HG02610 (cell line): Measurements from ENCODE around the gene OR10G7.

Experiments
- ATAC-seq: cut with Tn5 transposase; IDR thresholded peaks from one replicate; pipeline ENCODE4 v1.9.1; 2021; ENCODE audit warnings: mild to moderate bottlenecking, moderate library complexity; ENCODE audit not compliant: unreplicated experiment

The OR10G7 gene

GRCh38 chr11:124041254-124041653 lies at the start of gene OR10G7:
Gene OR10G7, minus strand, starts transcription at chr11:124041325. Its CDS starts 2,324 bp downstream, at chr11:124039001.
- no peak for ATAC-seq

DNA sequence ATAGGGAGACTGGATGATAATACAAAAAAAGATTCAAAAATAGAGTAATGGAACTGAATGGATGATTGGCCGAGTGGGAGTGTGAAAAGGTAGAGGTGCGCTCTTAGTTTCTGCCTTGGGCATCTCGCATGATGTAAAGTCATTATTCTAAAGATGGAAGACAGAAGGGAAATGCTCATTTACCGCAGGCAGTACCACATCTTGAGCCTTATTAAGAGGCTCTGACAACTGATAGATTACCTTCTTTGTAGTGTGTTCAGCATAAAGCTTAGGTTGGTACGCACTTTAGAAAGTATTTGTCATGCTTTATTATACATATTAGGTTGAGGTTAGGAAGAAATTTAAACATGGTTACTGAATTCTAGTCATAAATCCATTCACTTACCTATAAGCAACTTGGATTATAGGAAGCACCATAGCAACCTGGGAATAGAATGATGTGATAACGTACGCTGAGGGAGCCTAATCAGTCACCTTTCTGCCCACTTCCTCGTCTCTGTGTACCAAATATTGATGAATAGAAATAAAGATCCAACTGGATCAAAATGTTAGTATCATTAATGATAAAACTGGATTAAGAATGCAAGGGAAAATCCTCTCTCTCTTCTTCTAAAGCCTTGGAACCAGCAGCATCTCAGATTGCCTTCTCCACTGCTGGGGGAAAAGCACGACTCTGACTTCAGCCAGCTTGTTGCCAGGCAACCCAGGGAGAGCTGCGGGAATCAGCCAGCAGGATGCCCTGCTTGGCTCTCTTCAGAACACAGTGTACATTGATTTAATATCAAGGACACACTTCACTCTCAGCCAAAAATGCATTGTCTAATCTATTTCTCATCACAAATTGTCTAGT lies 45.1 kb upstream of the OR10G7 start:
- no peak for ATAC-seq

- ATAC-seq, result no peak
Observed at GRCh38 chr11:124085583-124085982, 44.5 kb upstream of the OR10G7 start.

- no peak for ATAC-seq
Observed at GRCh38 chr11:124082371-124082770, 41.2 kb upstream of the OR10G7 start.

DNA sequence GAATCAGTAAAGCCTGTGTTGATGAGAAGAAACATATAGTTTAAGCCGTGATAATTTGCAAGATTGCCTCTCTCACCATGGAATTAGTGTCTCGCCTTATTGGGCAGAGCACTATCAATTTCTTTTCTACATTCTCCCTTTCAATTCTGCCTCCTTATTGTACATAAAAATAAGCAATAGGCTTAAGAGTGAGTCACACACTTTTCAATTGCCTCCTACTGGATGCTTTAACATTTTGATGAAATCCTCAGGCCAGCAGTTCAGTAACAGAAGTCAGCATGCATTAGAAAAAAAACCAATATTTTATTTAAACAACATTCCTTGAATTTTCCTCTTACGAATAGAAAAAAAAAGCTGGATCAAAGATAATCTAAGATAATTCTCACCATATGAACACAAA lies 40.4 kb upstream of the OR10G7 start:
- no peak for ATAC-seq

GRCh38 chr11:124080327-124081001 lies 39.3 kb upstream of the OR10G7 start:
- ATAC-seq, result no peak

DNA sequence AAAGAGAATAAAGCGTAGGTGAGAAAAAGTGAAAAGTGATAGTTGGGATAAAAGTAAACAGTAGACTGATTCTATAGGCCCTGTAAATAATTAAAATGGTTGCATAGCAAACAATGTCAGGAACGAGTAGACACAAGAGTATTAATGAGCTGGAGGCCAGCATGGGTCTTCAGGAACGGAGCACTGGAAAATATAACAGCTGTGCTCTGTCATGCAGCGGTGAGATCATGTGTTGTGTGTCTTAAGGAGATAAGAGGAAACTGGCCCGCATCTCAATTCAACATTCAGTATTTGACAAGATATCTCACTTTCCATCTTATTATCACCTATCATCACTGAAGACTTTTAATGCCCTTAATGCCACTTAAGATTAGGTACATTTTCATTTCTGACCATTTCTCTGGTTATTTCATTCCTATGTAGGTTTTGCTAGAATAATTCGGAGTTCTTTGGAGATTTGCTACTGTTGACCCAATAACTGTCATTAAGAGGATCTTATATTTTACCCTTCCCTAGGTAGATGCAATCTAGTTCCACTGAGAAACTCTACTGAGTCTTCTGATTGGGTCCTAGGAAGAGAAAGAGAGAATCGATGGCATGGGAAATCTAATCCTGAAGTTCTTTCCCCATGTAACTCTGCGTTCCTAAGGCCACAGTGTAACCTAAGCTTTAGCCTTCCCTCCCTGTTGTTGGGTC lies 38.7 kb upstream of the OR10G7 start:
- ATAC-seq, result no peak

DNA sequence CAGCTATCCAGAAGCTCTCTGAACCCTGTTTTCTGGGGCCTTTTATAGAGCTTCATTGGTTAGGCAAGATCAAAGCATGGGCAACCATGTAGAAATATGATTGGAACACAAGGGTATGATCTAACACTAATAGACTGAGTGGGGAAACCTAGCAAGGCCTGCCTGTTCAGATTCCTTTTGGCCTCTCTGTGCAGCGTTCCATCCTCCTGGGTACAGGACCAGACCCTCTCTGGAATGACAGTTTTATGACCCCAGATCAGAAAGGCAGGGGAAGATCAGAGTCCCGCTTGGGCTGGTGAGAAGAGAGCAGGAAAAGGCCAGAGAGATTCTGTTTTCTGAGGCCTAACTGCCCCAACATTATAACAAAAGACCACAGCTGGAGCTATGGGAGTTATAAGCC lies 37.5 kb upstream of the OR10G7 start:
- no peak for ATAC-seq

- no peak for ATAC-seq
Observed at GRCh38 chr11:124077266-124077665, 36.1 kb upstream of the OR10G7 start.

DNA sequence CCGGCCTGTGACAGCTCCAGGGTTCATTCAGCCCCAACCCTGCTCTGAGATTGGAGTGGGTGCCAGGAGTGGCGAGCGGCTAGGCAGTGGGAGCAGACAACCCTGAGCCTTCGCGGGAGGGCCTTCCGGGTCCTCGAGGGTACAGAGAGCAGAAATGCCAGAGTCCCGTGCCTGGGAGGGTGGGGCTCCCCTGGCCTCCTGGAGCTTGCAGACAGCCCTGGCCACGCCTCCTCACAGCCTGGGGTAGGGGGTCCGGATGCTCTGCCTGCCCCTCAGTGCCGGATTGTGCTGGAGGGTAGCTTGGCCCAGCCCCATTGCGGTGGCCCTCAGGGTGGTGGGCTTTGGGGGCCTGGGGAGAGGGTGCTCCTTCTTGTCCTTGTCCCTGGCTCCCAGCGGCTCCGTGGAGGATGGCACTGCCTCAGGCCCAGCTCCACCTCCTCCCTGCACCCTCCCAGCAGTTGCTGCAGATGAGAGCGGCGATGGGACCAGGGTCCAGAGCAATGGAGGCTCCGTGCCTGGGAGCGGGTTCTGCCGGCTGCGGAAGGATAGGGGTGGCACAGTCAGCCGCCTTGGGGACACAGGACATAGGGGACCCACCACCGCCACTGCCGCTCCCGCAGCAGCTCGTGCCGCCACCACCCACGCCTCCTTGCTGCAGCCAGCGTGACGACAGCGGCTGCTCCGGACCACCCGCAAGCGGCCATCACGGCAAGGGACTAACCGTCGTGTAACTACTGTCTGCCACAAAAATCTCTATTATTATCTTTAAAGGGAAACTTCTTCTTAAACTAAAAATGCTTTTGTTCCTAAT lies 34.9 kb upstream of the OR10G7 start:
- ATAC-seq, result peak; percentile 61

GRCh38 chr11:124075492-124075840 lies 34.3 kb upstream of the OR10G7 start:
- ATAC-seq, result no peak

GRCh38 chr11:124074554-124074953 lies 33.4 kb upstream of the OR10G7 start:
- ATAC-seq, result no peak

DNA sequence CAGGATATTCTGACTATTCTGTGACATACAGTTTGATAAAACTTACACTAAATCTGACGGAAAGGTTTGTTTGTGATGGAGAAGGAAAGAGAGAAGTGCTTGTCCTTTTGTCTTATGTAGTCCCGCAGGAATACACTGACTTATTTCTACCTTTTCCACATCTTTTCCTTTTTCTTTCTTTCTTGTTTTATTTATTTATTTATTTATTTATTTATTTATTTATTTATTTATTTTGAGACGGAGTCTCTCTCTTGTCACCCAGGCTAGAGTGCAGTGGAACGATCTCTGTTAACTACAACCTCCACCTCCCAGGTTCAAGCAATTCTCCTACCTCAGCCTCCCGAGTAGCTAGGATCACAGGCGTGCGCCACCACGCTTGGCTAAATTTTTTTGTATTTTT lies 31.0 kb upstream of the OR10G7 start:
- no peak for ATAC-seq

DNA sequence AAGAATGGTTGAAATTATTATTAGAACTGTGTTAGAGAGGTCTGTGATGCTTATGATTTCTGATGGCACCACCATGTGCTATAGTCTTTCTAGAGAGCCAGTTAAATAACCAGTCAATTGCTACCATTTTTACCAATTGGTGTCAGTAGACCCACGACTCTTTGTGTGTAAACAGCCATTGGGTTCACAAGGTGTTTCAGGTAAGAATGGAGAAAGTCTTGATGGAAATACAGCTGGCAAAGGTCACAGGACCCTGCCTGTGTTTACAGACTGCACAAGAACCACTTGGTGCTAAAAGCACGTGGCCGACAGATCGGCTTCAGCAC lies 30.5 kb upstream of the OR10G7 start:
- ATAC-seq, result no peak

DNA sequence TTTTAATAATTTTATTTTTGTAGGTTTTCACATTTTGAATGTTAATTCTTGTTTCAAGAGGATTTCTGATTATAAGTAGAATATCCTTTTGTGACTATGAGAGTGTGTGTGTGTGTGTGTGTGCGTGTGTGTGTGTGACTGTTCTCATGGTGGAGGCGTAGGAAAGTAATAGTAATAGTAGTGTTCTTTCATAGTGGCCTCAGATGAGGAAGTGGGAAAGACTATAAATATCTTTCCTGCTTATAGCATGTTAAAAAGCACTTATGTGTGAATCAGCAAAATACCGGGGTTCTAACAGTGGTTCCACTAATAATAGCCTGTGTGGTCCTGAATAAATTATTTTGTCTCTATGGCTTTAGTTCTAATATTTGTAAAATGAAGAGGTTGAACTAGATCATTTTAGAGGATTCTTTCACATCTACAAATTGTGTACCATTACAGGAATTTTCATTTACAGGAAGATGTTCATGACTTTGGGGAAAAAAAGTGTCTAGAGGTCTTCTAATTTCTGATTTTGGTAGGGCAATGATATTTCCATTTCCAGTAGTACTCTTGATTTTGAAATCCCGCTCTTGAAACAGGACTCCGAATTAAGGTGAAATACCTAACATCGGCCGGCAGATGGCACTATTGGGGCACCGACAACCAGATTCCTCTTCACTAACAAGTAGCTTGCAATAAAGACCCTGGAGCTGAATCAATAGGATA lies 29.9 kb upstream of the OR10G7 start:
- ATAC-seq, result peak; percentile 90

DNA sequence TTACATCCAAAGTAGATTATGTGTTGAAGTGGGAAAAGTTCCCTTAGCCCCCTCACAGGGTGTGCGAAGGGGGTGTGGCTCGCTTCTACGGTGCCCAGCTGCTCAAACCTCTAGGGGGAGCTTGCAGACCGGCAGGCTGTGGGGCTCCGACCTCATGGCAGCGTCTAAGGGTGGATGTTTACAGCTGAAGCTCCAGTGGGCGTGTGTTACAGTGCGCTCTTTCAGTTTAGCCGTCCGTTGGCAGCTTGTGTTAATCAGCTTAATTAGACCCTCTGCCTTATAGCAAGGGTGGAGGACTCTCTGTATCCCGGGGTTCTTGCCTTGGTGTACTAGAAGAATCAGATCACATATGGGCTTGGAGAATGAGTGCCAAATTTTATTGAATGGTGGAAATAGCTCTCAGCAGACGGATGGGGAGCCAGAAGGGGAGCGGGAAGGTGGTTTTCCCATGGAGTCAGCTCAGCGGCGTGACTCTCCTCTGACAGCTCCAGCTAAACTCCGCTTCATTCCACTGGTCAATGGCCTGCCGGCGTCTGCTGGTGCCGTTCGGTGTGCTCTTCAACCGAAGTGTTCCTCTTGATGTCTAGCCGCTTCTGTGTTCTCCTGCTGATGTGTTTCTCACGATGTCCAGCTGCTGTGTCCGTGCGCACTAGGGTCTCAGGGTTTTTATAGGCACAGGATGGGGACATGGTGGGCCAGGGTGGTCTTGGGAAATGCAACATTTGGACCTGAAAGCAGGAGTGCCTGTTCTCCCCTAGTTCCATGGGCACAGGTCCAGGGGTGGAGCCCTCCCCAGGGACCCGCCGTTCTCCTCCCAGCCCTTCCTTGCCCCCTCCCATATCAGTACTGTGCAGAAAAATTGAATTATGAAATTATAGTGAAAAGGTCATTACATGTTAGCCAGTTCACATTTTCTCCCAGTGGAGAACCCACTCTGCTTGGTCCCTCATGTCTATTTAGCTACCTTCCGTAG lies 28.6 kb upstream of the OR10G7 start:
- ATAC-seq, result peak; percentile 70

DNA sequence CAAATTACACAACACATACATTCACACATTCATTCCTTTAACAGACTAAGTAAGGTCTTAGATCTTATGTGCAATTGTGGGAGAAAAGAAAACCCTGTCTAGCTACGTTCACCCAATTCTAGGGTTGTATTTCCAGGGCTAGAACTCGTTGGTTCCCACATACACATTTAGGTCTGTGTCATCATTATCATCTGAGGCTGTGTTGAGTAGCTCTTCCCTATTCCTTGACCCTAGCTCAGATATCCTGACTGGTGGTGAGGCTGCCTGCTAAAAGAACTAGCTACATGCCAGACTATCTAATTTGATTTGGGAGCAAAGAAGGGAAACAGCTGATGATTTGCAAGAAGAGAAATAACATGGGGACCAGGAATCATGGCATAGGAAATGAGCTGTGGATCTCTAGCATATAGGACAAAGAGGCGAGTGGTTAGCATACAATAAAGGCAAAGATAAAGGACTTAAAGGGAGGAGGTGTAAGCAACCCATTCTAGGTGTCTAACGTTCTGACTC lies 27.5 kb upstream of the OR10G7 start:
- ATAC-seq, result no peak

DNA sequence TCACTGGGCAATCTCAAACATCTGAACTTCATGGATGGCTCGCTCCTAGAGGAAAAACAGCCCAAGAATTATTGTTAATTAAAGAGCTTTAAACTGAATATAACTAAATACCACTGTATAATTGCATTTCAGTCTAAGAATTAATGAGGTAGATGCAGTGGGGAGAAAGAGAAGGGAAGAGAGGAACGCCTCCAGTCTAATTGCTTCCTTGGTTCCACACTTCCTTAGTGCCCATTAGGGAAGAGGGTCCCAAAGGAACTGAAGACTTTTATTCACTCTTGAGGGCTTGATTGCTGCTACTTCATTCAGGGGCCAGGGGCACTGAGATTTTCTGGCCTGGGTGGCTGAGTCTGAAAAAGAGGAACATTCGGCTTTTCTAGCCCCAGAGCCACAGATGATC lies 11.8 kb upstream of the OR10G7 start:
- no peak for ATAC-seq

DNA sequence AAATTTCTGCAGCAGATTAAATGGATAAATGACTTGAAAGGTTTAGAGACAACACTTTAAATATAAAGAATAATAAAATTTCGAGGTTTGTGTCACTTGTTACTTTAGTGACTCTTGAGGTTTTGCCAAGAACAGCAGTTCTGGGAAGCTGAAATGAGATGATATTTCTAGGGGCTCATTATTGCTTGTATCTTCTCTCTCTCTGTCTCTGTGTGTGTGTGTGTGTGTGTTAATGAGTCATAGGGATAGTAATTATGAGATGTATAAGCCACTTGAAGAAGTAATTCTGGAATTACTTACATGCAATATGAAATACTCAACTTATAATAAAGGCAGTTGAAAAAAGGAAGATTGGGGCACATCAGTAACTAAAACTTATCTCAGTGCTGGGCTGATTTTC lies 9.6 kb upstream of the OR10G7 start:
- no peak for ATAC-seq
